ENCODE measurements around the gene ALOX12.
A peak's percentile ranks its signal among the peaks of the same experiment; 100 is the strongest.

Gene ALOX12

DNA sequence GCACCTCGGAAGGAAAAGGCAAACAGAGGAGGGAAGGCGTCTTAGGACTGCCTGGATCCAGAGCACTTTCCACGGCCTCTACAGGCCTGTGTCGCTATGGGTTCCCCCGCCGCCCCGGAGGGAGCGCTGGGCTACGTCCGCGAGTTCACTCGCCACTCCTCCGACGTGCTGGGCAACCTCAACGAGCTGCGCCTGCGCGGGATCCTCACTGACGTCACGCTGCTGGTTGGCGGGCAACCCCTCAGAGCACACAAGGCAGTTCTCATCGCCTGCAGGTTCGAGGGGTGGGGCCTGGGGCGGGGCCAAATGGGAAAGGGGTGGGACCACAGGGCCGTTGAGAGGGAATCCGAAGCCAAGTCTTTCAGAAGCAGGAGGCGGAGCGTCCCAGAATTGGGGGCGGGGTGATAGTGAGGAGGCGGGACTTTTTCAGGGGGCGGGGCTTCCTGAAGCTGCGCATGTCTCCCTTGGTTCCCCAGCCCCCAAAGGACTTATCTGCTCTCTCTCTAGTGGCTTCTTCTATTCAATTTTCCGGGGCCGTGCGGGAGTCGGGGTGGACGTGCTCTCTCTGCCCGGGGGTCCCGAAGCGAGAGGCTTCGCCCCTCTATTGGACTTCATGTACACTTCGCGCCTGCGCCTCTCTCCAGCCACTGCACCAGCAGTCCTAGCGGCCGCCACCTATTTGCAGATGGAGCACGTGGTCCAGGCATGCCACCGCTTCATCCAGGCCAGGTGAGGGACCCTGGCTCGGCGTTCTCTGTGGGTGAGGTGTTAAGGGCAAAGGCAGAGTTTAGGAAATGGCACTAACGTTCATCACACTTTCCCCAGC lies 27.9 kb downstream of the ALOX12 start:
- Mint-ChIP-seq H3K9me3 (no peaks in the 10 kb centered on the region), H3K27me3 (peaks cover 3% of the 10 kb centered on the region), H3K4me3 (peak overlapping the region; percentile 65), H3K27ac (peak overlapping the region; percentile 45), H3K4me1 (ENCODE audit: low read depth) (peaks cover 32% of the 10 kb centered on the region), H3K36me3 (ENCODE audit: low read depth) (no peaks in the 10 kb centered on the region)

DNA sequence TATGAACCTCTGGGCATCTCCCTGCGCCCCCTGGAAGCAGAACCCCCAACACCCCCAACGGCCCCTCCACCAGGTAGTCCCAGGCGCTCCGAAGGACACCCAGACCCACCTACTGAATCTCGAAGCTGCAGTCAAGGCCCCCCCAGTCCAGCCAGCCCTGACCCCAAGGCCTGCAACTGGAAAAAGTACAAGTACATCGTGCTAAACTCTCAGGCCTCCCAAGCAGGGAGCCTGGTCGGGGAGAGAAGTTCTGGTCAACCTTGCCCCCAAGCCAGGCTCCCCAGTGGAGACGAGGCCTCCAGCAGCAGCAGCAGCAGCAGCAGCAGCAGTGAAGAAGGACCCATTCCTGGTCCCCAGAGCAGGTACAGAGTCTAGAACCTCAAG lies 28.5 kb downstream of the ALOX12 start:
- peaks cover 3% of the 10 kb centered on the region for H3K27me3 Mint-ChIP-seq
- no peak overlapping the region for H3K27ac Mint-ChIP-seq
- H3K4me3 Mint-ChIP-seq = no peak overlapping the region
- H3K36me3 Mint-ChIP-seq (ENCODE audit: low read depth) = no peaks in the 10 kb centered on the region
- H3K4me1 Mint-ChIP-seq (ENCODE audit: low read depth) = peaks cover 36% of the 10 kb centered on the region
- no peaks in the 10 kb centered on the region for H3K9me3 Mint-ChIP-seq

DNA sequence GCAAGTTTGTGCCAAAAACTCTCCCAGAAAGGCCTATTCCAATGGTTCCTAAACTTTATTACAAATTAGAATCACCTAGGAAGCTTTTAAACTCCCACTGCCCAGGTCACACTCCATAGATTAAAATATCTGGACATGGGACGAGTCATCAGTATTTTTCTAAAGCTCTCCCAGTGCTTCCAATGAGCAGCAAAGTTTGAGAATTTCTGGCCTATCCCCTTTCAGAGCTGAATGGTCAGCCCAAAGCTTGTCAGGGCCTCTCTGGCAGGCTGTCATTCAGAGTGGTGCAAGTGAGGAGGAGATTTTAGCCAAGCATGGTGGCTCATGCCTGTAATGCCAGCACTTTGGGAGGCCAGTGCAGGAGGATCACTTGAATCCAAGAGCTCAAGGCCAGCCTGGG lies 29.4 kb downstream of the ALOX12 start:
- H3K27ac Mint-ChIP-seq = peak overlapping the region; percentile 29
- no peak overlapping the region for H3K4me3 Mint-ChIP-seq
- no peaks in the 10 kb centered on the region for H3K36me3 Mint-ChIP-seq (ENCODE audit: low read depth)
- no peaks in the 10 kb centered on the region for H3K9me3 Mint-ChIP-seq
- peaks cover 3% of the 10 kb centered on the region for H3K27me3 Mint-ChIP-seq
- H3K4me1 Mint-ChIP-seq (ENCODE audit: low read depth) = peaks cover 45% of the 10 kb centered on the region

DNA sequence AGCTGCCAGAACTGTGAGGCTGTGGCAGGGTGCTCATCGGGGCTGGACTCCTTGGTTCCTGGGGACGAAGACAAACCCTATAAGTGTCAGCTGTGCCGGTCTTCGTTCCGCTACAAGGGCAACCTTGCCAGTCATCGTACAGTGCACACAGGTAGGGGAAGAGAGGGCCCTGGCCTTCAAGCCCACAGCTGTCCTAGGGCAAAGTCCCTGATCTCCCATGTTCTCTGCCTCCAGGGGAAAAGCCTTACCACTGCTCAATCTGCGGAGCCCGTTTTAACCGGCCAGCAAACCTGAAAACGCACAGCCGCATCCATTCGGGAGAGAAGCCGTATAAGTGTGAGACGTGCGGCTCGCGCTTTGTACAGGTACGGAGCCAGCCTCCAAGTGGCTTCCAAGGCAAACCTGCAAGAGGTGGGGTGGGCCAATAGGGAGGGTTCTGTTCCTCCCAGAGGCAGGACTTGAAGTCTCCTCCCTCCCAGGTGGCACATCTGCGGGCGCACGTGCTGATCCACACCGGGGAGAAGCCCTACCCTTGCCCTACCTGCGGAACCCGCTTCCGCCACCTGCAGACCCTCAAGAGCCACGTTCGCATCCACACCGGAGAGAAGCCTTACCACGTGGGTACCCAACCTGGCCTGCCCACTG lies 30.7 kb downstream of the ALOX12 start:
- no peaks in the 10 kb centered on the region for H3K9me3 Mint-ChIP-seq
- H3K4me3 Mint-ChIP-seq = no peak overlapping the region
- peaks cover 49% of the 10 kb centered on the region for H3K4me1 Mint-ChIP-seq (ENCODE audit: low read depth)
- peaks cover 3% of the 10 kb centered on the region for H3K27me3 Mint-ChIP-seq
- no peaks in the 10 kb centered on the region for H3K36me3 Mint-ChIP-seq (ENCODE audit: low read depth)
- no peak overlapping the region for H3K27ac Mint-ChIP-seq

DNA sequence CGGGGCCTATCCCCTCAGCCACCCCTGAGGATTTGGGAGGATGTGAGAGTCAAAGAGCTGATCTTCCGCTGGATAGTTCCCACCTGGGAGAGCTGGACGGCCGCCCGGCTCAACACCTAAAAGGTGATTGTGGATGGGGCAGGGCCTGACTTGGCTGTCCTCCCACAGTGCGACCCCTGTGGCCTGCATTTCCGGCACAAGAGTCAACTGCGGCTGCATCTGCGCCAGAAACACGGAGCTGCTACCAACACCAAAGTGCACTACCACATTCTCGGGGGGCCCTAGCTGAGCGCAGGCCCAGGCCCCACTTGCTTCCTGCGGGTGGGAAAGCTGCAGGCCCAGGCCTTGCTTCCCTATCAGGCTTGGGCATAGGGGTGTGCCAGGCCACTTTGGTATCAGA lies 31.5 kb downstream of the ALOX12 start:
- Mint-ChIP-seq H3K27ac (no peak overlapping the region), H3K27me3 (peaks cover 3% of the 10 kb centered on the region), H3K4me3 (no peak overlapping the region), H3K36me3 (ENCODE audit: low read depth) (no peaks in the 10 kb centered on the region), H3K9me3 (no peaks in the 10 kb centered on the region), H3K4me1 (ENCODE audit: low read depth) (peaks cover 49% of the 10 kb centered on the region)

DNA sequence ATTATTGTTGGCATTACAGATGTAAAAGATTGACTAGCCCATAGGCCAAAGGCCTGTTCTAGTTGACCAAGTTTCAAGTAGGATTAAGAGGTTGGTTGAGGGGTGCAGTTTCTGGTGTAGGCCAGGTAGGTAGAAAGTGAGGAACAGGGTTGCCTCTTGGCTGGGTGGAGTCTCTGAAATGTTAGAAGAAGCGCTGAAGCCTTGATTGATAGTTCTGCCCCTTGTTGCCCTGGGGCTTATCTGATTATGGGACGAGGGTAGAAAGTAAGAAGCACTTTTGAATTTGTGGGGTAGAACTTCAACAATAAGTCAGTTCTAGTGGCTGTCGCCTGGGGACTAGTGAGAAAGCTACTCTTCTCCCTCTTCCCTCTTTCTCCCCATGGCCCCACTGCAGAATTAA lies 33.2 kb downstream of the ALOX12 start:
- peaks cover 52% of the 10 kb centered on the region for H3K4me1 Mint-ChIP-seq (ENCODE audit: low read depth)
- H3K27me3 Mint-ChIP-seq = no peaks in the 10 kb centered on the region
- H3K4me3 Mint-ChIP-seq = no peak overlapping the region
- no peaks in the 10 kb centered on the region for H3K9me3 Mint-ChIP-seq
- no peaks in the 10 kb centered on the region for H3K36me3 Mint-ChIP-seq (ENCODE audit: low read depth)
- H3K27ac Mint-ChIP-seq = no peak overlapping the region

DNA sequence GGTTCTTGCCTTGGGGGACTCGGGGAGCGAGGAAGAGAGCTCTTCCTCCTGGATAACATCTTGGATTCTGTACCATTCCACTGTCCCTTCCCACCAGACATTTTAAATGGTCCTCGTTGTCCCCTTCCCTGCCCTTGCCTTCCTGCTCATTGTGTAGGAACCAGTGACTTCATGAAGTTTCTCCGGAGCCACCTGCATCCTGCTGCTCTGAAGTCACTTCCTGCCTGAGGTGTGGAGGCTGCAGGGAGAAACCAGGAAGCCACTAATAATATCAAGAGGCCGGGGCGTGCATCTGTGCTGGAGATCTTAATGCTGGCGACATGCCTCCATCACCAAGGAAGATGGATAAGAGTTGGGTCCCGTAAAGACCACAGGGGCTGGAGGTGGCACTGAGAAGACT lies 33.8 kb downstream of the ALOX12 start:
- no peaks in the 10 kb centered on the region for H3K9me3 Mint-ChIP-seq
- no peaks in the 10 kb centered on the region for H3K27me3 Mint-ChIP-seq
- peaks cover 55% of the 10 kb centered on the region for H3K4me1 Mint-ChIP-seq (ENCODE audit: low read depth)
- peak overlapping the region; percentile 82 for H3K27ac Mint-ChIP-seq
- H3K36me3 Mint-ChIP-seq (ENCODE audit: low read depth) = no peaks in the 10 kb centered on the region
- H3K4me3 Mint-ChIP-seq = peak overlapping the region; percentile 69

DNA sequence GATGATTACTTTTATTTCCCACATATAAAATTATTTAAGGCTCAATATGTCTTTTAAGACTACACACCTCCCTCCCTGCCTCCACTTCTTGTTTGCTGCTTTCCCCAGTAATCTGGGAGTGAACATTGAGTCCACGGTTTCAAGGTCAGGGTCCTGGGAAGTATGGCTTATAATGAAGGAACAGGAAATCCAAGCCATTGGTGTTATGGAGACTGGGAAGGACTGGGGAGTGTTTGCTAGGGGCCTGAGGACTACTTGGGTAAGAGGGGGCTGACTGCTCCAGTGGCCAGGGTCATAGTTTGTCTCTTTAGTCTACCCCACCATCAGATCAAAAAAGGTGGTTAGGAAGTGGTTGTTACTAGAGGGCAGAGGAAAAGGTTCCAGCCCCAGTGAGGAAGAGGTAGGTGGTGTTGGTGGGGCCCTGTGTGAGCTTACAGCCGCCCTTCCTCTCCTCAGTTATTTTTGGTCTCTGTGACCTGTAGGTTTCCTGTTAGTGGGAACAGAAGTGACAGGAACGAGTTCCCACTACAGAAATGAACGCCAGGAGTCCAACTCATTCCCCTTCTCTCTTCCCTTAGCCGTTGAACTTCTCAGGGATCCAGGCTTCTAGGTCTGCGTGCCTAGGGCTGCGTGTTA lies 39.2 kb downstream of the ALOX12 start:
- Mint-ChIP-seq H3K36me3 (ENCODE audit: low read depth) (no peaks in the 10 kb centered on the region), H3K4me1 (ENCODE audit: low read depth) (peaks cover 62% of the 10 kb centered on the region), H3K4me3 (peak overlapping the region; percentile 90), H3K27me3 (no peaks in the 10 kb centered on the region), H3K9me3 (no peaks in the 10 kb centered on the region), H3K27ac (peak overlapping the region; percentile 95)

DNA sequence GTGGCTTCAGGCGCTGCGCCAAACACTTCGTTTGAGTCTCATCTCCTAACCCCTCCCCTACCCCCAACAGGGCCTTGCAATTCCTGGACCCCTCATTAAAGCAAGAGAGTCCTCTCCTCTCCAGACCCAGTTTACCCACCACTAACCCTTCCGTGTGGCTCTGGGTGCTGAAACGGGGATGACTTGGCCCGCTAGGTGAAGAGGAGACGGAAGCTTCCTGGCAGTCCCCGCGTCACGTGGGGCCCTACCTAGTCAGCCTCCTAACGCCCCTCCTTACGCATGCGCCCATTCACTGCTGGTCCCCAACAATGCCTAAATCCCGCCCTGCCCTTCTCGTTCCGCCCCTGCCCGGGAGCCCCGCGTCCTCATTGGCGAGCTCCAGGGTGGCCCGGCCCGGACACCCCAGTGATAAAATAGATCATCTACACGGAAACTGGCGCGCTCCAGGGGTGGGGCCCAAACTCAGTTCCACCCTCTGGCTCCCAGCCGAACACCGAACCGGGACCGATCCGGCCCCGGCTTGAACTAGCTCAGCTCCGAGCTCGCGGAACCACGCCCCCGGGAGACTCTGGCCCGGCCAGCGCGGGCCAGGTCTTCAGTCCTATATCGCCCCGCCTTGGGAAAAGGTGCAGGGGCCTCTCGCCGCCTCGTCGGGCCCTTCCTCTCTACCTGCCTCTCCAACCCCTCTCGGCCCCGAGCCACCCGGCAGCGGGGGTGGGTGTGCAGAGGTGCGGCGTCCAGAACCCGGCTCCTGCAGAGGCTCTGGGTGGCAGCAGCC lies 39.9 kb downstream of the ALOX12 start, which contains the start of gene SLC16A13:
TSS of gene SLC16A13 (plus strand) at position 425 of the 778 bp plus-strand sequence. CDS start 368 bp downstream, outside the sequence.
- peak within 1 kb of the TSS; percentile 95 for H3K27ac Mint-ChIP-seq
- H3K9me3 Mint-ChIP-seq = no peaks in the 10 kb centered on the region
- H3K4me1 Mint-ChIP-seq (ENCODE audit: low read depth) = peaks cover 55% of the 10 kb centered on the region
- peak within 1 kb of the TSS; percentile 90 for H3K4me3 Mint-ChIP-seq
- H3K27me3 Mint-ChIP-seq = no peaks in the 10 kb centered on the region
- no peaks in the 10 kb centered on the region for H3K36me3 Mint-ChIP-seq (ENCODE audit: low read depth)

DNA sequence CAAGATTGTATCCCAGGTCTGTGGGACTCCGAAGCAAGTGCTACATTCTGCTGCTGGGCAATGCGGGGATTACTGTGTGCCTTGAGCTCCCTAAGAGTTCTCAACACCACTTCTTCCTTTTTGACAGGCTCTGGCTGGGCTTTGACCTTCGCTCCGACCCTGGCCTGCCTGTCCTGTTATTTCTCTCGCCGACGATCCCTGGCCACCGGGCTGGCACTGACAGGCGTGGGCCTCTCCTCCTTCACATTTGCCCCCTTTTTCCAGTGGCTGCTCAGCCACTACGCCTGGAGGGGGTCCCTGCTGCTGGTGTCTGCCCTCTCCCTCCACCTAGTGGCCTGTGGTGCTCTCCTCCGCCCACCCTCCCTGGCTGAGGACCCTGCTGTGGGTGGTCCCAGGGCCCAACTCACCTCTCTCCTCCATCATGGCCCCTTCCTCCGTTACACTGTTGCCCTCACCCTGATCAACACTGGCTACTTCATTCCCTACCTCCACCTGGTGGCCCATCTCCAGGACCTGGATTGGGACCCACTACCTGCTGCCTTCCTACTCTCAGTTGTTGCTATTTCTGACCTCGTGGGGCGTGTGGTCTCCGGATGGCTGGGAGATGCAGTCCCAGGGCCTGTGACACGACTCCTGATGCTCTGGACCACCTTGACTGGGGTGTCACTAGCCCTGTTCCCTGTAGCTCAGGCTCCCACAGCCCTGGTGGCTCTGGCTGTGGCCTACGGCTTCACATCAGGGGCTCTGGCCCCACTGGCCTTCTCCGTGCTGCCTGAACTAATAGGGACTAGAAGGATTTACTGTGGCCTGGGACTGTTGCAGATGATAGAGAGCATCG lies 42.4 kb downstream of the ALOX12 start:
- peak overlapping the region; percentile 12 for H3K4me3 Mint-ChIP-seq
- H3K27me3 Mint-ChIP-seq = no peaks in the 10 kb centered on the region
- no peaks in the 10 kb centered on the region for H3K9me3 Mint-ChIP-seq
- H3K4me1 Mint-ChIP-seq (ENCODE audit: low read depth) = peaks cover 50% of the 10 kb centered on the region
- H3K36me3 Mint-ChIP-seq (ENCODE audit: low read depth) = no peaks in the 10 kb centered on the region
- H3K27ac Mint-ChIP-seq = no peak overlapping the region

DNA sequence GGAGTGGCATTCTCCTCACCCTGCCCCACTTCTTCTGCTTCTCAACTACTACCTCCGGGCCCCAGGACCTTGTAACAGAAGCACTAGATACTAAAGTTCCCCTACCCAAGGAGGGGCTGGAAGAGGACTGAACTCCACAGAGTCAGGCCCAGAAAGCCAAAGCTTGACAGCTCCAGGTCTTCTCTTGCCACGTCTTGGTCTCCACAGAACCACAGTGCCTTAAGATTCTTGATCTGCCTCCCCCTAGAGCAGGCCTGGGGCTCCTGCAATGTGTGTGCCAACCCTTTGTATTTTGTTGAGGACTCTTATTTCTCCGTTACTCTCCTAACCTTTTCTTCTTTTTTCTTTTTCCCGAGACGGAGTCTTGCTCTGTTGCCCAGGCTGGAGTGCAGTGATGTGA lies 44.0 kb downstream of the ALOX12 start:
- Mint-ChIP-seq H3K27me3 (no peaks in the 10 kb centered on the region), H3K36me3 (ENCODE audit: low read depth) (no peaks in the 10 kb centered on the region), H3K4me1 (ENCODE audit: low read depth) (peaks cover 43% of the 10 kb centered on the region), H3K27ac (no peak overlapping the region), H3K9me3 (no peaks in the 10 kb centered on the region), H3K4me3 (no peak overlapping the region)

DNA sequence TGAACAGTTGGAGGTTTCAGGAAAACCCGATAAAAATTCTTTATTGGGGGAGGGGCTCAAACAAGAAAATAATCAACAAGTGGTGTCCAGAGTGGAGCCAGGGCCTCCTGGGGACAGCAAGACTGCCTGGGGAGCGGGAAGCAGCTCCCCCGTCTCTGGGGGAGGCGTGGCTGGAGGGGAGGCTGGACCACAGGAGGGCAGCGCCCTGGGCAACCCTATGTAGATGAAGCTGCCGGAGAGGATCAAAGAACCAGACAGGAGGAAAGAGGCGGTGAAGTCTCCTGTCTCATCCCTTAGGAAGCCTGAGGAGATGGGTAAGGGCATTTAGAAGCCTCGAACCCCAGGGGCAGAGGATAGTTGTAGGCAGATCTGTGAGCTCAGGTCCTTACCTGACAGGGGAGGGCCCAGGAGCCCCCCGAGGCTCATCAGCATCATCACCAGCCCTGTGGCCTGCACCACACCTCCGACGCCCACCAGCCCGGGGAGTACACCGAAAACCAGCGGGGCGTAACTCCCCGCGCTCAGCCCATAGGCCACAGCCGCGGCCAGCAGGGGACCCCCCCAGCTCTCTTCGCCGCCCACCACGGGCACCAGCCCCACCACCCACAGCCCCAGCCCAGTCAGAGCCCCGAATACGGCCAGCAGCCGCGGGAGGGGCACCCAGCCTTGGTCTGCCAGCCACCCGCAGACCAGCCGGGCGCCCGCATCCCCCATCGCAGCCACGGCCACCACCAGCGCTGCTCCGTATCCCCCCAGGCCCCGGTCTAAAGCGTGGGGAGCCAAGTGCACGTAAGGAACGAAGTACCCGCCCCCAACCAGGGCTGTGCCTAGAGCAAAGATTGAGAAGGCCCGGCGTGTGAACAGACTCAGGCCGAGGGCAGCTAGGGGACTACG lies 46.0 kb downstream of the ALOX12 start:
- peaks cover 51% of the 10 kb centered on the region for H3K4me1 Mint-ChIP-seq (ENCODE audit: low read depth)
- H3K27me3 Mint-ChIP-seq = peaks cover 3% of the 10 kb centered on the region
- H3K27ac Mint-ChIP-seq = peak overlapping the region; percentile 74
- no peaks in the 10 kb centered on the region for H3K9me3 Mint-ChIP-seq
- H3K36me3 Mint-ChIP-seq (ENCODE audit: low read depth) = no peaks in the 10 kb centered on the region
- peak overlapping the region; percentile 75 for H3K4me3 Mint-ChIP-seq

DNA sequence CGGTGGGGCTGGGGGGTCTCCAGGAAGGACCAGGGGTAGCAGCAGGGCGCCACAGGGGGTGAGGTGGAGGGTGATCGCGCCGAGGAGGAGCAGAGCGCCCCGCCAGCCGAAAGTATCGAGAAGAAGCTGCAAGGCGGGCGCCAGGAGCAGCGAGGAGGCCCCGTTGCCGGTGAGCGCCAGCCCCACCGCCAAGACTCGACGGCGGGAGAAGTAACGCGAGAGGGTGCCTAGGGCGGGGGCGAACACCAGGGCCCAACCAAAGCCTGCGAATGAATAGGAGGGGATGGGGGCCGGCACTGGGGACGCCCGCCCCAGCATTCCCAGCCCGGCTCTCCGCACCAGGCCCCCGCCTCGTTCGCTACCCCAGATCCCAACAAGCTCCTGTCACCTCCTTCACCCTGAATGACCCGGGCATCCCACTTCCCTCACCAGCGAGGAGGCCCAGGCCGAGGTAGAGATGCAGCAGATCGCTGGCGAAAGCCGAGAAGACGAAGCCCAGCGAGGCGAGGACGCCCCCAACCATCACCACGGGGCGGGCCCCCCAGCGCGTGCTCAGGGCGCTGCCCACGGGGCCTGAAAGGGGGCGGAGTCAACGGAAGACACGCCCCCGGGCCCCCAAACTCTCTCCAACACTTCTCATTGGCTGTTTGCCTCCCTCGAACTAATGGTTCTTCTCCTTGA lies 46.8 kb downstream of the ALOX12 start:
- peaks cover 57% of the 10 kb centered on the region for H3K4me1 Mint-ChIP-seq (ENCODE audit: low read depth)
- peak overlapping the region; percentile 75 for H3K4me3 Mint-ChIP-seq
- peak overlapping the region; percentile 74 for H3K27ac Mint-ChIP-seq
- peaks cover 3% of the 10 kb centered on the region for H3K27me3 Mint-ChIP-seq
- no peaks in the 10 kb centered on the region for H3K36me3 Mint-ChIP-seq (ENCODE audit: low read depth)
- no peaks in the 10 kb centered on the region for H3K9me3 Mint-ChIP-seq
